ENCODE results near the gene IKZF1. TPM values are rescaled to one million over a fixed set of nuclear protein-coding genes. Genes with fewer than 3 reads are reported as not detected.

Gene IKZF1
- total and polyA plus RNA-seq, 2 of the 13 experiments (the other 11 are each of a cell fraction or from before 2014, with no cell fraction given), result not detected

GRCh38 chr7:50315739-50316671, 11.5 kb downstream of the IKZF1 start:
- no peak overlapping the region for H2AFZ ChIP-seq (ENCODE audit: low read length)
- DNase-seq (ENCODE audit: low spot score), result no peak
- no peak for ATAC-seq
- H3K4me2 ChIP-seq (ENCODE audit: low read depth, low read length), result no peak overlapping the region
- no peaks in the 10 kb centered on the region for H3K79me2 ChIP-seq (ENCODE audit: insufficient read depth, low read length)
- no peaks in the 10 kb centered on the region for H3K4me1 ChIP-seq (ENCODE audit: insufficient read depth, low read length)
- intact Hi-C loops (cut with micrococcal nuclease; ENCODE audit: unreplicated experiment) (no loop called here), in situ Hi-C loops (cut with HindIII; ENCODE audit: extremely low pct_ligation_motif_present, low pct_unique_long_range_greater_than_20kb) (no loop called here)
- BruUV-seq (replicated peaks), result no TSS peak
- H3K27ac ChIP-seq (ENCODE audit: extremely low read length, insufficient read depth, low read length), result no peak overlapping the region
- H3K4me3 ChIP-seq (replicated peaks in 1 of 3; ENCODE audit: insufficient read depth in 1 of 3, low read depth in 2 of 3, low read length in 3 of 3), result no peak overlapping the region
- H3K27me3 ChIP-seq (ENCODE audit: control insufficient read depth in 1 of 2, insufficient read depth in 2 of 2, low read length in 2 of 2), result peaks cover 6 to 39% of the 10 kb centered on the region in 2 experiments; a peak in 4 of 5 replicates
- no peaks in the 10 kb centered on the region for H4K20me1 ChIP-seq (ENCODE audit: insufficient read depth, low read length)
- WGBS (ENCODE audit: low lambda C conversion rate), result 21% methylated on average over 13 of the region's 14 CpGs
- no peaks in the 10 kb centered on the region for H3K9me3 ChIP-seq (ENCODE audit: low read length)
- ChIA-PET POLR2A (no interaction called here), CTCF (ENCODE audit: low intra/inter-chr PET ratio, low total read pairs) (no interaction called here)
- H3K36me3 ChIP-seq (replicated peaks in 1 of 2; ENCODE audit: control insufficient read depth in 1 of 2, insufficient read depth in 2 of 2, low read length in 2 of 2), result no peaks in the 10 kb centered on the region
- H3K9ac ChIP-seq (ENCODE audit: insufficient read depth, low read depth, low read length), result no peak overlapping the region
- no peak for FAIRE-seq
- TF ChIP-seq EEA1 (CRISPR knock-in tag; IDR thresholded peaks at IDR 0.05; ENCODE audit: borderline replicate concordance) (no peak), ZNF142 (CRISPR knock-in tag; IDR thresholded peaks at IDR 0.05) (no peak), ZNF329 (CRISPR knock-in tag; IDR thresholded peaks at IDR 0.05; ENCODE audit: low read depth) (no peak), ZNF484 (CRISPR knock-in tag; IDR thresholded peaks at IDR 0.05; ENCODE audit: borderline replicate concordance, low read depth) (no peak), GATA4 (IDR thresholded peaks at IDR 0.05; ENCODE audit: borderline replicate concordance, low read depth) (no peak), ZBTB14 (CRISPR knock-in tag; IDR thresholded peaks at IDR 0.05) (no peak), KDM2A (CRISPR knock-in tag; IDR thresholded peaks at IDR 0.05; ENCODE audit: borderline replicate concordance, low read depth) (no peak), AGO2 (optimal IDR thresholded peaks at IDR 0.05; ENCODE audit: low read depth, low read length) (no peak), ZNF510 (CRISPR knock-in tag; IDR thresholded peaks at IDR 0.05; ENCODE audit: low read depth) (no peak), GATAD1 (CRISPR knock-in tag; IDR thresholded peaks at IDR 0.05) (no peak), NFYB (CRISPR knock-in tag; IDR thresholded peaks at IDR 0.05) (no peak), AFF4 (CRISPR knock-in tag; IDR thresholded peaks at IDR 0.05) (no peak)
